Measurements from ENCODE around the gene TMEM169.

DNA sequence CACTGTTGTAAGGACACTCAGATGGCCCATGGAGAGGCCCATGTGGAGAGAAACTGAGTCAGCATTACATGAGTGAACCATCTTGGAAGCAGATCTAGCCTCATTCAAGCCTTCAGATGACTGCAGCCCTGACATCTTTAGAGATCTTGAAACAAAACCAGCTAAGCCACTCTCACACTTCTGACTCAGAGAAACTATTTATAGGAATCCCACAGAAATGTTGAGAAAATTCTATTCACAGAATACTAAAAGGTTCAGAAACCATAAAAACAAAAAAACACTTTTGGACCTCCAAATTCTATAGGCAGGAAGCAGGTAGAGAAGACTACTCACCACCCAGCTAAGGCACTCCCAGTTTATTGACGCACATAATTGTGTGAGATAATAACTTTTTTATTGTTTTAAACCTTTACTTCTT, 8.7 kb downstream of the TMEM169 start:
- TF ChIP-seq CTCF (conservative IDR thresholded peaks at IDR 0.05) (no peak), ZFX (IDR thresholded peaks at IDR 0.05) (no peak)
